H1 (cell line): ENCODE data around the gene ENTREP1. TPM values are rescaled to one million over a fixed set of nuclear protein-coding genes. Genes with fewer than 3 reads are reported as not detected.

Experiments
- CREB1 ChIP-seq: IDR thresholded peaks from 2 replicates; pipeline ENCODE4 v1.6.1; 2012; ENCODE audit warnings: inconsistent platforms
- HDAC2 ChIP-seq, 2 experiments: fragments of 300-600 bp in 1 of 2; sonication (generic) in 1 of 2; IDR thresholded peaks; 2 replicates each; pipeline ENCODE4 v1.6.1; 2011 to 2012; ENCODE audit warnings: low read depth in 2 of 2, low read length in 2 of 2, mild to moderate bottlenecking in 2 of 2, moderate library complexity in 2 of 2, borderline replicate concordance in 1 of 2, inconsistent platforms in 1 of 2
- RAD21 ChIP-seq, 2 experiments: IDR thresholded peaks in 1 of 2; conservative IDR thresholded peaks in 1 of 2; 2 replicates each; pipeline ENCODE4 v1.6.1; 2011; ENCODE audit warnings: low read depth in 2 of 2, low read length in 2 of 2, improper control_type of control experiment in 1 of 2, inconsistent platforms in 1 of 2, mild to moderate bottlenecking in 1 of 2, moderate library complexity in 1 of 2
- polyA plus RNA-seq, 7 experiments: library from polyadenylated mRNA; depleted of rRNA in 3 of 7; stranded (reverse) in 5 of 7; unstranded in 2 of 7; fragments of >200 nt in 5 of 7; fragments of 200-250 nt in 2 of 7; gene quantifications; 1 replicate in 5 of 7; 2 replicates in 1 of 7; 4 replicates in 1 of 7; pipeline versions ENCODE4 v1.2.1 to v1.2.3, GENCODE V29; 2011 to 2013; ENCODE audit warnings: missing spikeins in 2 of 7, mixed read lengths in 2 of 7
- total RNA-seq: library from RNA; stranded (reverse); fragmentation: NEBNext Ultra II Directional; extraction: Animal tissue kit (Norgen Biotek cat#: 25700); gene quantifications from 2 replicates; pipeline ENCODE4 v1.2.1, GENCODE V29; 2021
- TF ChIP-seq, protein P1 (sequence below): IDR thresholded peaks from 2 replicates; pipeline ENCODE4 v1.6.1; 2011; ENCODE audit warnings: low read length, improper control_type of control experiment
- TF ChIP-seq, protein P2 (sequence below), 3 experiments: IDR thresholded peaks; 1 replicate in 2 of 3; 2 replicates in 1 of 3; pipeline versions ENCODE4 v1.5.1 to v1.6.1; 2011; ENCODE audit warnings: low read length in 3 of 3, mild to moderate bottlenecking in 3 of 3, inconsistent platforms in 2 of 3, low read depth in 1 of 3, moderate library complexity in 1 of 3; ENCODE audit not compliant: insufficient read depth in 1 of 3; ENCODE audit errors: control extremely low read depth in 1 of 3

Gene ENTREP1
- total and polyA plus RNA-seq, 2 of the 8 experiments (the other 6 are each of a cell fraction or from before 2014, with no cell fraction given) = 15.3 to 25.0 TPM

DNA sequence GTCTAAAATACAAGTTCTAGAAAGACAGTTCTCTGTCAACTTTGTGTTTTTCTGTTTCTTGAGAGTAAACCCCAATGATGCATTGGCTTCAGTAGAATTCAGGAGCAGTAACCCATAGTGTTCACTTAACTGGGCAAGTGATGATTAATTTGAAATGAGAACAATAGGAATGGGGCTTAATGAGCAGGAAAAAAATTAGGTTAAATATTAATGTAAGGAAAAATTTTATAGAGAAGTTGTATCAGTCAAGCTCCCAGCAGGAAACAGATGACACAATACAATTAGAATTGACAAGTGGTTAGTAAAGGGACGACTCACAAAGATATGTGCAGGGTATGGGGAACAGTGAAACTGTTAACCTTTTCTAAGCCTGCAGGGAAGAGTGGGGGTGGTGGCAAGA, 38.2 kb downstream of the ENTREP1 start (continued):
- TF ChIP-seq, protein P1, sequence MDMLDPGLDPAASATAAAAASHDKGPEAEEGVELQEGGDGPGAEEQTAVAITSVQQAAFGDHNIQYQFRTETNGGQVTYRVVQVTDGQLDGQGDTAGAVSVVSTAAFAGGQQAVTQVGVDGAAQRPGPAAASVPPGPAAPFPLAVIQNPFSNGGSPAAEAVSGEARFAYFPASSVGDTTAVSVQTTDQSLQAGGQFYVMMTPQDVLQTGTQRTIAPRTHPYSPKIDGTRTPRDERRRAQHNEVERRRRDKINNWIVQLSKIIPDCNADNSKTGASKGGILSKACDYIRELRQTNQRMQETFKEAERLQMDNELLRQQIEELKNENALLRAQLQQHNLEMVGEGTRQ = no peak
- TF ChIP-seq RAD21 (IDR thresholded peaks at IDR 0.05 in 1 of 2, conservative IDR thresholded peaks at IDR 0.05 in 1 of 2; ENCODE audit: low read depth in 2 of 2, low read length in 2 of 2) (no peak), CREB1 (no peak), HDAC2 (IDR thresholded peaks at IDR 0.05; ENCODE audit: borderline replicate concordance in 1 of 2, low read depth in 2 of 2, low read length in 2 of 2) (no peak)
- TF ChIP-seq, protein P2, sequence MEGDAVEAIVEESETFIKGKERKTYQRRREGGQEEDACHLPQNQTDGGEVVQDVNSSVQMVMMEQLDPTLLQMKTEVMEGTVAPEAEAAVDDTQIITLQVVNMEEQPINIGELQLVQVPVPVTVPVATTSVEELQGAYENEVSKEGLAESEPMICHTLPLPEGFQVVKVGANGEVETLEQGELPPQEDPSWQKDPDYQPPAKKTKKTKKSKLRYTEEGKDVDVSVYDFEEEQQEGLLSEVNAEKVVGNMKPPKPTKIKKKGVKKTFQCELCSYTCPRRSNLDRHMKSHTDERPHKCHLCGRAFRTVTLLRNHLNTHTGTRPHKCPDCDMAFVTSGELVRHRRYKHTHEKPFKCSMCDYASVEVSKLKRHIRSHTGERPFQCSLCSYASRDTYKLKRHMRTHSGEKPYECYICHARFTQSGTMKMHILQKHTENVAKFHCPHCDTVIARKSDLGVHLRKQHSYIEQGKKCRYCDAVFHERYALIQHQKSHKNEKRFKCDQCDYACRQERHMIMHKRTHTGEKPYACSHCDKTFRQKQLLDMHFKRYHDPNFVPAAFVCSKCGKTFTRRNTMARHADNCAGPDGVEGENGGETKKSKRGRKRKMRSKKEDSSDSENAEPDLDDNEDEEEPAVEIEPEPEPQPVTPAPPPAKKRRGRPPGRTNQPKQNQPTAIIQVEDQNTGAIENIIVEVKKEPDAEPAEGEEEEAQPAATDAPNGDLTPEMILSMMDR (IDR thresholded peaks at IDR 0.05; ENCODE audit: control extremely low read depth in 1 of 3, insufficient read depth in 1 of 3, low read depth in 1 of 3, low read length in 3 of 3) = no peak
